GM18858 (cell line): ENCODE data around the gene MPI.
"Not testable (repeated sequence)": the region's sequence is repeated elsewhere in the genome, so short reads cannot be mapped to it uniquely, and the experiment has no call there.

Experiments used
- ATAC-seq: cut with Tn5 transposase; IDR thresholded peaks from one replicate; pipeline ENCODE4 v1.9.1; 2021; ENCODE audit not compliant: unreplicated experiment

Gene MPI

GRCh38 chr15:74863239-74864056 is 26.4 kb upstream of the MPI start:
- no peak for ATAC-seq

DNA sequence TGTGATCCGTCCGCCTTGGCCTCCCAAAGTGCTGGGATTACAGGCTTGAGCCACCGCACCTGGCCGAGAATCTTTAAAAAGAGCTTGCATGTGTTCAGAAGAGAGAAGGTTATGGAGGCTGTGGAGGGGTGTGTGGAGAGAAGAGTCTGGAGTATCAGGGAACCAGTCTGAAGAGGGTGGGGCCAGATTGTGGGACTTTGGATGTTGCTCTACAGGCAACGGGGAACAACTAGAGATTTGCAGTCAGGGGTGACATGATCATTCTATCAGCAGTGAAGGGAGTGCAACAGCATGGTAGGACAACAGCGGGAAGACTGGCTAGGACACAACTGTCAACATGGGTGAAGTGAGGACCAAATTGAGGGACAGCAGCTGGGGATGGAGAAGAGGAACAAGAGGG is 25.5 kb upstream of the MPI start:
- ATAC-seq = no peak

DNA sequence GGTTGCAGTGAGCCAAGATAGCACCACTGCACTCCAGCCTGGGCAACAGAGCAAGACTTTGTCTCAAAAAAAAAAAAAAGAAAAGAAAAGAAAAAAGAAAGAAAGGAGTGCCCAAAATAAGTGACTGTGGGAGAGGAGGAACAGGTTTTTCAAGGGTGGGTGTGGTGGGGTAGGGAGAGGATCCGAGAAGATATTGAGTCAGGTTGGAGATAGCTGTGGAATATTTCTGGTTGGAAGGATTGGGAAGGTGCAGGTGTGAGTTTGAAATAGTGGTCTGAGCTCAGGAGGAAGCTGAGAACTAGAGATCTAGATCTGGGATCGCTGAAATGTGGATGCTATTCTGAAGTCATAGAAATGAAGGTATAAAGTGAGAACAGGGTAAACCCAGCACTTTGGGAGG is 24.5 kb upstream of the MPI start:
- ATAC-seq = no peak

GRCh38 chr15:74866090-74866489 is 23.8 kb upstream of the MPI start:
- ATAC-seq = no peak

DNA sequence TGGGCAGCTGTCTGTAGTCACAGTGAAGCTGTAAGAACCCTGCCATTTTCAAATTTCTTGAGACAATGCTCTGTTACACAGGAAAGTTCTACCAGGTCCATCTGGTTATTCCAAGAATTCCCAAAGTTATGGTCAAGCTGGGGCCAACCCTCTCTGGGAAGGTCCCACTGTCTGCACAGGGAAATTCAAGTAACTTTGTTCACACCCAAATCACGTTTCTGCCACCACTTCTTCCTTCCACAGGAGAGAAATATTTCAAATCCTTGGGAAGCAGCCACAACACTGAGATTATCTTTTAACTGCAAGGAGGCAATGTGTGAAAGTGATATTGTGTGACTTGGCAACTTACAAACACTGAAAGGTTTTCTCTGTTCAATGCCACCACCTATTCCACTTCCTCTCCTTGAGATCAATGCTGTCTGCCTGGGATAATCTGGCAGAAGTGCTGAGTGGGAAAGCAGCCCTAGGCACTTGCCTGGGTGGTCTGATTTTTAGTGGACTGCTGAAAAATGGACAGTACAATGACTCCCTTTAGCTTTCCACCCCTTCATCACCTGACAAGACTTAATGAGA is 22.3 kb upstream of the MPI start:
- ATAC-seq = no peak

DNA sequence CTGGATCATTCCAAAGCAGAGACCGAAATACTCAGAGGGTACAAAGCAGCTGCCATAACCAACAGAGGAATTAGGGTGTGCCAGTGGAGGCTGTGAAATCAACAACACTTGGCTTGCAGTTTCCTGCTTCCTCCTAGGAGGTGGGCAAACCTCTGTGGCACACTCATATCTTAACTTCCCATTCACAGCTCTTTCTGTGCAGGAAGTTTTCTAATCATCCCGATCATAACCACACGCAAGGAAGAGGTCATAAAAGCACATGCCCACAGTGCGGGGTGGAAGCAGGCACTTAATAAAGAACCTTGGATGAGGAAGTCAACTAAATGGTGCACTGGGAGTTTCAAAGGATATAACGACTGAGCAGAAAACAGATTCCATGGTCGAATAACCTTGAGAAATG is 21.8 kb upstream of the MPI start:
- no peak for ATAC-seq

- no peak for ATAC-seq
Measured at GRCh38 chr15:74869372-74869725, 20.5 kb upstream of the MPI start.

DNA sequence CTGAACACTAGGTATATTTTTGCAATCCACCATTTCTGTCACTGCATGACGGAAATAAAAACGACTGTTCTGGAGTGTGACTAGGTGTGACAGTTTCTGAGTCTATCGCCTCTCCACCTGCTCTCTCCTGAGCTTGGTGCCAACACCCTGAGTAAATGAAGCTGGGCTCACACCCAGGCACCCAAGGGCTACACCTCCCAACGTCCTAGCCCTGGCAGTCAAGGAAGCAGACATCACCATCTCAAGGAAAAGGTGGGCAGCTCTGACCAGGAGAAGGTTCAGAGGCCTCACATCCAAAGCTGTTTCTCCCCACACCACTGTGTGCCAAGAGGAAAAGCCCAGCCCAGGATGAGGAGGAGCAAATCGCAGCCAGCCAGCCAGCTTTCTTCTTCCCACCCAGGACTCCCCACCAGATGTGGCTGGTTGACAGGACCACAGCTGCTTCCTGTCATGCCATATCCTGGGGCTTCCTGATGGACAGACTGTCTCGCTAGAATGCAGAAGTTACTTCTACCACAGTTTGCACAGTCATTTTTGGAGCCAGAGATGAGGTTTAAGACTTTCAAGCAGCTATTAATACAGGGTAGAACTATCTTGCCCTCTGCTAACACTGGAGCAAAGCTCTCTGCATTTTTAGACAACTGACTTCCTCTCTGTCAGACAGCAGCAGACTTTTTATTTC is 20.0 kb upstream of the MPI start:
- ATAC-seq = peak; percentile 63

DNA sequence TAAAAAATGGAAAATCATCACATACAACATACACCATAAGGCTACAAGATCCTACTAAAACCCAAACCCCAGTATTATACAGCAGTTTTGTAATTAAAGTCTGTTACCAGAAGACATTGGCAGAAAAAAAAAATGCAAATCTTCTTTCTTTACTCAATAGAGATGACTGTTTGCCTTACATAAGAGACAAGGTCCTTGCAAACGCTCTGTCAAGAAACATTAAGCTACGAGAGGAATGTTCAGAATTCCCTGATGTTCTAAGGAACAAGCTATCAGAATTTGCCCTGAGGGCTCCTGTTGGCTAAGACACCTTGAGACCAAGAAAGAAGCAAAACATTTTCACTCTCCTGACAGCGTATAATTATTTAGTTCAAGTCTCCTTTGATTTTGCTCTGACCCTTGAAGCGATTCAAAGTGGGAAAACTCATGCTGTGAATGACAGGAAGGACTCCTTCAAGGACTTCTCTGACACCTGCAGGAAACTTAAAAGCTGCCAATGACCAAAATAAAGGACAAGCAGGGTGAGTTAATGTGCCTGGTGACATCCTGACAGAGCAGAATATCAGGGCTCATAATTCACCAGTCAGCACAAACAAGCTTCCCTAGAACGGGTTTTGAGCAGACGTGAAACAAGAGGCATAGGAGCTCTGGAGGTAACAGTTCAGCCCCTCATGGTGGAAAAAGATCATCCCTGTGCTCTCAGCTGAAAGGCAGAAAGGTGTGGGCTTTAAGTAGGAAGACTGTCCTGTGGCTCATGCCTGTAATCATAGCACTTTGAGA is 19.2 kb upstream of the MPI start:
- ATAC-seq = no peak

- ATAC-seq = no peak
Measured at GRCh38 chr15:74872702-74873035, 17.2 kb upstream of the MPI start.

DNA sequence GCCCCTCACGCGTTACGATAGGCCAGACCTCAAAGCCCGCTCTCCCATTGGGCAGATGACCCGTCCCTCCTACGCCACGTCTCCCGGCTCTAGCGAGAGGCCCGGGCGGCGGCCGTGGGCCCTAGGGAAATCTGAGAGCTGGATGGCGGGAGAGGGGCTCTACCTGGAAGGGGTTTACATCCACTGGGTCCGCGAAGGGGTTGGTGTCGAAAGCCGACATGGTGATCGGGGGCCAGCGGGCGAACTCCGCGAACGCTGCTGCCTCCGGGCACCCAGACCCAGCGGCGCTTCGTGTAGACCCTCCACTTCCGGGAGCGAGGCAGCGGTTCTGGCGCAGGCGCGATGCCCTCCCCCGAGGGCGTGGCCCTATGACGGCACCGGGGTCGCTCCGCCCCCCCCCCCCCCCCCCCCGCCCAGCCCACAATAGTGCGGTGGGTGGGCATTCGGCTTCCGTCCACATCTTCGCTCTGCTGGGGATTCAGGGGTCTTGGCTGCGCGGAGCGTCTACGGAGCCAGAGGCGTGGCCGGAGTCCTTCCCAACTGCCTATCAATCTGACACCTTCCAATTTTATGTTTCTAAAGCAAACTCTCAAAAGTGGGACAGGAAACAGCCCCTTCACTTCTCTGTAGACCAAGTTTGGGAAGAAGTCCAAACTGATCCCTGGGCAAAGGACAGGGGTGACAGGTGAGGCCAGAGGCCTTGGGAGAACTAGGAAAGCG is 16.6 kb upstream of the MPI start, which contains the start of gene SCAMP2:
SCAMP2 (minus strand) TSS at position 330 of the 720 bp plus-strand sequence; CDS start at position 220, 110 bp downstream.
- ATAC-seq = peak; percentile 55

GRCh38 chr15:74873756-74874424 is 16.0 kb upstream of the MPI start:
- no peak for ATAC-seq

DNA sequence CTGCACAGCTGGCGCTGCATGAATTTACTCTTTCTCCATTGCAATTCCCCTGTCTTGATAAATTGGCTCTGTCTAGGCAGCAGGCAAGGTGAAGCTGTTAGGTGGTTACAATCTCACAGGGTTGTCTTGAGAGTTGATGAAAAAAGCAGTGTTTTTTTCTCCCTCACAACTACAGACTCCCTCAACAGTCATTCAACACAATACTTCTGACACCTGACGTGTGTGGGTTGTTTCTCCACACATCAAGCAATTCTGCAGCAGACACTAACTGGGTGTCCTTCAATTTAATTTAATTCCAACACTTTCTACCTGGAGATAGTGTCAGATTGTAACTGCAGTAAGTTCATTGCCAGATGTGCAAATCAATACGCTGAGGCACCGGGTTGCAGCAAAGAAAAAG is 11.6 kb upstream of the MPI start:
- no peak for ATAC-seq

DNA sequence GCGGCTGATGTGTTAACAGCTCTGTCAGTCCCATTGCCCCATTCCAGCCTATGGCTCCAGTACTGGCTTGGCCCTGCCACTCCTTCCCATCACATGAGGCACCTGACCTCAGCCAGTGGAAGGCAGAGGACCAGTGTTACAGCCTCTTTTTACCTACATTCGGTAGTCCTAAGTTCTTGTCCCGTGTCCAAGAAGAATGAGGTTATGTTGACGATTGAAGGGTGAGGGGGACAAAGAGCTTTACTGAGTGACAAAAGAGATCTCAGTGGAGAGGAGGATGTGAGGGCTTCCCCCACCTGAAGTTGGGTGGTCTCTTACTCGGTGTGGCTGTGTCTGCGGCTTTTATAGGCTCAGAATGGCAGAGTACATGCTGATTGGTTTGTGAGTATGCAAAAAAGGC is 7.3 kb upstream of the MPI start:
- ATAC-seq = no peak

DNA sequence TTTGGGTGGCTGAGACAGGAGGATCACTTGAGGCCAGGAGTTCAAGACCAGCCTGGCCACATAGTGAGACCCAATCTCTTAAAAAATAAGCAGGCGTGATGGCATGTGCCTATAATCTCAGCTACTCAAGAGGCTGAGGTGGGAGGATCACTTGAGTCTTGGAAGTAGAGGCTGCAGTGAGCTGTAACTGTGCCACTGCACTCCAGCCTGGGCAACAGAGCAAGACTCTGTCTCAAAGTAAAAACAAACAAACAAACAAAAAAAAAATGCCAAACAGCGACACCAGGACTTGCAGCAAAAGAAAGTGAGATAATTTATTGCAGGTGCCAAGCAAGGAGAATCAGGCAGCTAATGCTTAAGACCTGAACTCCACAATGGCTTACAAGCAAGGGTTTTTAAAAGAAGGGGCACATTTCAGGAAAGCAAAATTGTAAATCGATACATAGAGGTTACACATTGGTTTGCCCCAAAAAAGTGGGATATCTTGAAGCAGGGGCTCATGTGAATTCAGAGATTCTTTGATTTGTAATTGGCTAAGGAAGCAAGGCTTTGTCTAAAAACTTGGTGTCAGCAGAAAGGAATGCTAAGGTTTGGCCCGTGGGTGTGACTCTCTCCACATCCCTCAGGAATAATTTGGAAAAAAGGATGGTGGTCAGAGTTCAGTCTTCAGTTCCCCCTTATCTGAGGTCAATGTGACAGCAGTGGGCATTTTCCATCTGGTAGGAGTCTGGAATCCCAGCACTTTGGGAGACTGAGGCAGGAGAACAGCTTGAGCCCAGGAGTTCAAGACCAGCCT is 5.2 kb upstream of the MPI start:
- ATAC-seq = no peak

- ATAC-seq = no peak
Measured at GRCh38 chr15:74885461-74885860, 4.4 kb upstream of the MPI start.

DNA sequence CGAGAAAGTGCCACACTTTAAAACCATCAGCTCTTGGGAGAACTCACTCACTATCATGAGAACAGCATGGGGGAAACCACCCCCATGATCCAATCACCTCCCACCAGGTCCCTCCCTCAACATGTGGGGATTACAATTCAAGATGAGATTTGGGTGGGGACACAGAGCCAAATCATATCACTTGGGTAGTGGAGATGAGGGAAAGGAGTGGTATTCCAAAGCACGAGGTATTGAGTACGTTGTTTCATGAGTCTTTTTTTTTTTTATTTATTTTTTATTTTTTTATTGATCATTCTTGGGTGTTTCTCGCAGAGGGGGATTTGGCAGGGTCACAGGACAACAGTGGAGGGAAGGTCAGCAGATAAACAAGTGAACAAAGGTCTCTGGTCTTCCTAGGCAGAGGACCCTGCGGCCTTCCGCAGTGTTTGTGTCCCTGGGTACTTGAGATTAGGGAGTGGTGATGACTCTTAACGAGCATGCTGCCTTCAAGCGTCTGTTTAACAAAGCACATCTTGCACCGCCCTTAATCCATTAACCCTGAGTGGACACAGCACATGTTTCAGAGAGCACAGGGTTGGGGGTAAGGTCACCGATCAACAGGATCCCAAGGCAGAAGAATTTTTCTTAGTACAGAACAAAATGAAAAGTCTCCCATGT is 2.2 kb upstream of the MPI start:
- ATAC-seq = not testable (repeated sequence)

DNA sequence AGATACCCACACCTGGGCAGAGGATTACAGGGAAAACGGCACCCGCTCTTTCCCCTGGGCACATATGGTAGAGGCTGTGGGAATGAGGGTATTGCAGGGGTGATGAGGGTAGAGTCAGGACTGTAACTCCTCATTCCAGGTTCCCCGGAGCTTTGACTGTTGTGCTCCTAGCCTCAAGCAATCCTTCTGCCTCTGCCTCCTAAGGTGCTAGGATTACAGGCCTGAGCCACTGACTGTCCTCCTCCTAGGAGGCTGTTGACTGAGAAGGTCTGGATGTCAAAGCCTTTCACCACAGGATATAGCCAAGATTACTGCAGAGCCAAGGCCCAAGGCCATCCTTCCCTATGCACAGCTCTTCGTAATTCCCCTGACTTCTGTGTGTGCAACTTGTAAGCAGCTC is 1.1 kb upstream of the MPI start:
- no peak for ATAC-seq

DNA sequence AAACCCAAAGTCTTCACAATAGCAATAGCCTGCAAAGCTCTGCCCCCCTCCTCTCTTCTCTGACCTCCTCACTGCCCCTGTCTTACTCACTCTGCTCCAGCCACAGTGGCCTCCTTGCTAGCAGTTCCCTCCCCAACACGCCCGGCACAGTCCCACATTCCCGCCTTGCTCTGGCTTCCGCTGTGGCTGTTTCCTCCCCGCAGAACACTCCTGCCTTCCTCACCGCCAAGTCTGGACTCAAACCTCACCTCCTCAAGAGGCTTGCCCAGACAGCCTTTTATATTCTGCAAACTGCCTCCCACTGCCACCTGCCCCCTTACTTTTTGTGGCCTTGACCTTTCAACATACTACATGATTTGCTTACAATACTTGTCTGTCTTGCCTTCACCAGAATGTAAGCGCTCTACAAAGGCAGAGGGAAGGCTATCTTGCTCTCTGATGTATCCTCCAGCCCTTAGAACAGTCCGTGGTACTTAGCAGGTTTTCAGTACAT is 406 bp upstream of the MPI start:
- no peak for ATAC-seq
